Left lung (tissue), 10 donors: ENCODE results near the gene PRPF19. TPM values are rescaled to one million over a fixed set of nuclear protein-coding genes. Genes with fewer than 3 reads are reported as not detected.

Source experiments
- ATAC-seq: fragments of 200-7000 bp; cut with Tn5 transposase; one replicate; pipeline ENCODE4 v1.9.1; 2020; ENCODE audit warnings: moderate library complexity
- DNase-seq, 4 donors: peaks; one replicate each; pipeline ENCODE4 v3.0.0-alpha.2; 2013 to 2020
- H3K27ac ChIP-seq, 2 donors: fragments of 200-600 bp; sonication (generic) in 1 of 2; one replicate each; pipeline versions ENCODE4 v1.5.0 to v1.8.0; 2020 to 2021
- H3K27me3 ChIP-seq, 2 donors: fragments of 200-600 bp; sonication (generic) in 1 of 2; one replicate each; pipeline versions ENCODE4 v1.5.0 to v1.8.0; 2020 to 2021
- H3K36me3 ChIP-seq, 2 donors: fragments of 200-600 bp; sonication (generic) in 1 of 2; one replicate each; pipeline versions ENCODE4 v1.5.0 to v1.8.0; 2020 to 2021
- H3K4me1 ChIP-seq, 2 donors: fragments of 200-600 bp; one replicate each; pipeline ENCODE4 v1.8.0; 2021
- H3K4me3 ChIP-seq, 2 donors: fragments of 200-600 bp; sonication (generic) in 1 of 2; one replicate each; pipeline versions ENCODE4 v1.5.0 to v1.8.0; 2020 to 2021; ENCODE audit warnings: mild to moderate bottlenecking in 1 of 2
- H3K9me3 ChIP-seq, 2 donors: fragments of 200-600 bp; sonication (generic) in 1 of 2; one replicate each; pipeline versions ENCODE4 v1.5.0 to v1.8.0; 2020 to 2021
- CTCF ChIP-seq, 2 donors: fragments of 200-600 bp; sonication (generic) in 1 of 2; IDR thresholded peaks; one replicate each; pipeline versions ENCODE4 v1.5.0 to v1.8.0; 2021; ENCODE audit warnings: antibody characterized with exemption in 2 of 2
- intact Hi-C, 2 donors: fragments of 100-400 bp; cut with DNase I; formaldehyde crosslinking; loops; one replicate each; pipeline versions ENCODE4 v1.11.2 to v1.14.2; 2022
- polyA plus RNA-seq, 6 donors: library from polyadenylated mRNA; unstranded; fragments of 120-200 nt; gene quantifications; one replicate each; pipeline ENCODE4 v1.2.1, GENCODE V29; 2013; ENCODE audit not compliant: insufficient read length in 6 of 6
- total RNA-seq, 2 donors: library from RNA; stranded (reverse); fragmentation: NEBNext Ultra II Directional; extraction: Animal tissue kit (Norgen Biotek cat#: 25700); gene quantifications; one replicate each; pipeline ENCODE4 v1.2.1, GENCODE V29; 2021
- donor health status: DM: no; HTN: yes; CAD: no.
- donor health status: DM: no; HTN: no; CAD: no.

The PRPF19 gene
- total and polyA plus RNA-seq, 8 donors = 49.1 to 144 (median 117) TPM

- no peaks in the 10 kb centered on the region for H3K27me3 ChIP-seq
- intact Hi-C loops = no loop called here
- no peak overlapping the region for H3K4me3 ChIP-seq
- H3K4me1 ChIP-seq = peaks cover 15 to 58% of the 10 kb centered on the region in 2 donors
- peaks cover 0 to 28% of the 10 kb centered on the region in 2 donors for H3K36me3 ChIP-seq
- H3K9me3 ChIP-seq = no peaks in the 10 kb centered on the region
- DNase-seq = no peak
- no peak for ATAC-seq
- no peak for TF ChIP-seq CTCF (IDR thresholded peaks at IDR 0.05)
- no peak overlapping the region for H3K27ac ChIP-seq
Observed at GRCh38 chr11:60917267-60917666, 10.9 kb upstream of the PRPF19 start.

DNA sequence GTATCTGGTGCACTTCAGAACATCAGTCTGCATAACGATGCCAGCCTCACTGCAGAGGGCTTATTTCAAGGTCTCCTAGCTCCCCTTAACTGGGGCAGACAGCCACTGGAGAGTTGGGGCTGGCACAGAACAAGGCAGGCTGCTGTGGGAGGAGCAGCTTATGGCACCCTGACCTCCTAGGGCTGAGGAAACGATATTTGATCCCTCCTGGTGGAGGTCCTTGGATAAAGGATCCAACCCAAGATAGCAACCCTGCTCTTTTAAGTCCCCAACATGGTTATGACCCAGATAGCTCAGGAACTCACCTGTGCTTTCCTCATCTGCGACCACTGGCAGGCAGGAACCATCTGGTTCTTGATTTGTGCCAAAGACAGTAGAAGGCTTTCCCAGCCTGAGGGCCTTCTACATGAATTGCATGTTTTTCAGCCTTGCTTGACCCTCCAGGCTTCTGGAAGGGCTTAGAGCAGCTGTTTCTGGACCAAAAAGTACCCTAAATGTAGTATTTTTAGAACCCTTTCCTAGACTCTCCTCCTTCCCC is 10.4 kb upstream of the PRPF19 start:
- no peaks in the 10 kb centered on the region for H3K9me3 ChIP-seq
- H3K36me3 ChIP-seq = peaks cover 0 to 23% of the 10 kb centered on the region in 2 donors
- no peak for TF ChIP-seq CTCF (IDR thresholded peaks at IDR 0.05)
- DNase-seq (no peak), ATAC-seq (no peak)
- H3K4me1 ChIP-seq = peaks cover 15 to 58% of the 10 kb centered on the region in 2 donors
- H3K27me3 ChIP-seq = no peaks in the 10 kb centered on the region
- no peak overlapping the region for H3K27ac ChIP-seq
- intact Hi-C loops = no loop called here
- no peak overlapping the region for H3K4me3 ChIP-seq

DNA sequence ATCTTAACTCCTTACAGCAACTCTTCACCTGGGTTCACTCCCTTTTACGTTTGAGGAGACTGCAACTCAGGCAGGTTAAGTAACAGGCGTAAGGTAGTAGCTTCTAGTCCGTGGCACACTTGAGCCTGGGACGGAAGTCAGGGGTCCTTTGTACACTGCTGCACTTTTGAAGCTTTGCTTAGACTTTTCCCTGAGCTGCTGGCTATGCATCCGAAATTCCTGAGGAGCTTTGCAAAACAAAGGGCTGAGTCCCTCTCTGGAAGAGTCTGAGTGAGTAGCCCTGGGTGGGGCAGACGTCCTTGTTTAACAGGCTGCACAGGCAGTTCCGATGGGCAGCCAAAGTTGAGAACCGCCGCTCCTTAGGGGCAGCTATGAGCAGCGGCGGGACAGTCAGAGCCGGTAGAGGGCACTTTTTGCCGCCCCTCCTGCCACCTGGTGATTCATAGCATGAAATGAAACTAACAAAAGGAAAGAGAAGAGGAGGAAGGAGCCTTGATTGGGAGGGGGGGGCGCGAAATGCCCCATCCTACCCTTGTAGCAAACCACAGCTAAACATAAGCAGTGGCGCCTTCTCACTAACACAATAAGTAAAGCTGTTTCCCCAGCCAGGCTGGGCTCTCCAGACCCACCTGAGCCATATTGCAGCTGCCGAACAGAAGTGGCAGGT is 9.0 kb upstream of the PRPF19 start:
- Histone ChIP-seq H3K9me3 (no peaks in the 10 kb centered on the region), H3K36me3 (peaks cover 0 to 10% of the 10 kb centered on the region in 2 donors), H3K4me1 (peaks cover 15 to 70% of the 10 kb centered on the region in 2 donors), H3K27ac (peak overlapping the region; percentile 88 to 94), H3K4me3 (peak overlapping the region; percentile 73 to 74), H3K27me3 (no peaks in the 10 kb centered on the region)
- DNase-seq (peak in 3 of 4 donors; percentile 55 to 85 (median 80)), ATAC-seq (peak; percentile 67)
- TF ChIP-seq CTCF (IDR thresholded peaks at IDR 0.05) = no peak
- intact Hi-C loops = no loop called here

DNA sequence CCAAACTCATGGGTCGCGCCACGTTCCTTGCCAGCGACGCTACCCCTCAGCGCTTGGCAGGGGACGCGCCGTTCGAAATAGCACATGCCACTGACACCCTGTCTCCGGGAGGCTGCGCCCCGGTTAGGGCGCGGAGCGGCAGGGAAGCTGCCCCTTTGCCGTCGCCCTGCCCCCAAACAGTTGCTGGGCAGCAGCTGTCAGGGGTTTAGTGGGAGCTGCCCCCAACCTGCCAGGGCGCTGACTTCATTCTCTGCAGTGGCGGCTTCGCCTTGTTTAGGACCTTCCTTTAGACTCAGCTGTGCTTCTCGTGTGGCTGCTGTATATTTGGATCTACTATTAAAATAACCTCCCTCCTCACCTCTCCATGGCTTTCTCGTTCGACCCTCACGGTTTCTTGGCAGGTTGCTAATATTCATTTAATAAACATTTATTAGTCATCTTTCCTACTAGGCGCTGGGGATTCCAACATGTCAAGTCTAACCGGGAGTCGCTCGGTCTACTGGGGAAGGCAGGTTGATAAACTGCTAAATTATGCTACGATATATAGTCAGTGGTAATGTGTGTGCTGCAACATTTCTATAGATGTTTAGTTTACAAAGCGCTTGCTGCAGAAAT is 8.4 kb upstream of the PRPF19 start:
- ATAC-seq (peak; percentile 51), DNase-seq (peak in 1 of 4 donors; percentile 86)
- H3K4me3 ChIP-seq = peak overlapping the region; percentile 73 to 74
- H3K36me3 ChIP-seq = peaks cover 0 to 3% of the 10 kb centered on the region in 2 donors
- peaks cover 15 to 67% of the 10 kb centered on the region in 2 donors for H3K4me1 ChIP-seq
- intact Hi-C loops = no loop called here
- no peaks in the 10 kb centered on the region for H3K9me3 ChIP-seq
- no peak for TF ChIP-seq CTCF (IDR thresholded peaks at IDR 0.05)
- peak overlapping the region; percentile 88 to 94 for H3K27ac ChIP-seq
- H3K27me3 ChIP-seq = no peaks in the 10 kb centered on the region
